Keratinocyte (primary cell): ENCODE results near the gene NCKAP5. TPM values are rescaled to one million over a fixed set of nuclear protein-coding genes. Genes with fewer than 3 reads are reported as not detected.

Experiments
- DNase-seq: peaks from one replicate; pipeline ENCODE4 v3.0.0-alpha.2; 2011; ENCODE audit warnings: low read depth, missing footprints, low spot score
- FAIRE-seq: peaks from 2 replicates; lab custom pipeline; 2011; peaks lifted over from hg19 to GRCh38; lab: Jason Lieb, UNC
- H2AFZ ChIP-seq: 2 replicates; pipeline ENCODE4 v1.6.0; 2012; ENCODE audit warnings: low read length, control low read depth, inconsistent platforms; ENCODE audit not compliant: control insufficient read depth
- H3K27ac ChIP-seq: 2 replicates; pipeline ENCODE4 v1.5.1; 2011; ENCODE audit warnings: low read length; ENCODE audit not compliant: control insufficient read depth, insufficient read depth
- H3K27me3 ChIP-seq: 3 replicates; pipeline ENCODE4 v1.6.0; 2011; ENCODE audit warnings: low read length; ENCODE audit not compliant: control insufficient read depth, insufficient read depth; ENCODE audit errors: extremely low read depth
- H3K36me3 ChIP-seq, 2 experiments: 2 replicates in 1 of 2; 3 replicates in 1 of 2; pipeline ENCODE4 v1.5.1; 2011; ENCODE audit warnings: low read length in 2 of 2, mild to moderate bottlenecking in 1 of 2; ENCODE audit not compliant: control insufficient read depth in 2 of 2, insufficient read depth in 2 of 2; ENCODE audit errors: extremely low read depth in 1 of 2
- H3K4me1 ChIP-seq: 3 replicates; pipeline ENCODE4 v1.5.1; 2011; ENCODE audit warnings: low read length; ENCODE audit not compliant: control insufficient read depth, insufficient read depth; ENCODE audit errors: extremely low read depth
- H3K4me2 ChIP-seq: 3 replicates; pipeline ENCODE4 v1.6.0; 2011; ENCODE audit warnings: low read depth, low read length; ENCODE audit not compliant: control insufficient read depth, insufficient read depth; ENCODE audit errors: extremely low read depth
- H3K4me3 ChIP-seq, 3 experiments: fragments of 200-600 bp in 1 of 3; sonication (generic) in 1 of 3; 2 replicates in 2 of 3; 3 replicates in 1 of 3; pipeline ENCODE4 v1.5.1; 2011 to 2016; ENCODE audit warnings: low read length in 3 of 3, mild to moderate bottlenecking in 3 of 3, control low read depth in 2 of 3, inconsistent platforms in 1 of 3, low read depth in 1 of 3, mixed read lengths in 1 of 3, mixed run types in 1 of 3, moderate library complexity in 1 of 3; ENCODE audit not compliant: control insufficient read depth in 2 of 3, insufficient read depth in 2 of 3; ENCODE audit errors: extremely low read depth in 1 of 3
- H3K79me2 ChIP-seq: 2 replicates; pipeline ENCODE4 v1.6.0; 2012; ENCODE audit warnings: low read length; ENCODE audit not compliant: control insufficient read depth, insufficient read depth
- H3K9ac ChIP-seq: 3 replicates; pipeline ENCODE4 v1.6.0; 2011; ENCODE audit warnings: low read length; ENCODE audit not compliant: control insufficient read depth, insufficient read depth; ENCODE audit errors: extremely low read depth
- H3K9me1 ChIP-seq: 3 replicates; pipeline ENCODE4 v1.6.0; 2011; ENCODE audit warnings: low read length; ENCODE audit not compliant: control insufficient read depth, insufficient read depth; ENCODE audit errors: extremely low read depth
- H3K9me3 ChIP-seq: 2 replicates; pipeline ENCODE4 v1.5.1; 2012; ENCODE audit warnings: low read depth, low read length; ENCODE audit not compliant: control insufficient read depth
- H4K20me1 ChIP-seq: 3 replicates; pipeline ENCODE4 v1.6.0; 2011; ENCODE audit warnings: low read length; ENCODE audit not compliant: control insufficient read depth, insufficient read depth; ENCODE audit errors: extremely low read depth
- CTCF ChIP-seq, 3 experiments: IDR thresholded peaks in 1 of 3; conservative IDR thresholded peaks in 1 of 3; optimal IDR thresholded peaks in 1 of 3; 2 replicates in 2 of 3; 3 replicates in 1 of 3; pipeline versions ENCODE3 to v1.5.1; 2011; ENCODE audit warnings: low read length in 3 of 3, mild to moderate bottlenecking in 3 of 3, moderate library complexity in 2 of 3, control low read depth in 1 of 3, inconsistent platforms in 1 of 3; ENCODE audit not compliant: insufficient read depth in 2 of 3; ENCODE audit errors: extremely low read depth in 1 of 3
- EZH2 ChIP-seq: IDR thresholded peaks from one replicate; pipeline ENCODE4 v1.6.1; 2012; ENCODE audit warnings: inconsistent platforms, mild to moderate bottlenecking, low read length, moderate library complexity
- dilution Hi-C: fragments of 300-500 bp; cut with MboI; formaldehyde crosslinking; loops from one replicate; pipeline ENCODE4 v1.7.0; 2020; ENCODE audit warnings: low sequenced_read_pairs; ENCODE audit not compliant: extremely low pct_ligation_motif_present
- polyA plus RNA-seq, 5 experiments: library from polyadenylated mRNA; depleted of rRNA in 3 of 5; stranded (reverse) in 3 of 5; stranded (forward) in 1 of 5; unstranded in 1 of 5; fragments of >200 nt; gene quantifications; 1 replicate in 1 of 5; 2 replicates in 3 of 5; 3 replicates in 1 of 5; pipeline versions ENCODE4 v1.2.1 to v1.2.3, GENCODE V29; 2011 to 2012; ENCODE audit warnings: missing spikeins in 2 of 5, low read depth in 1 of 5, low replicate concordance in 1 of 5

The NCKAP5 gene
- polyA plus RNA-seq, 1 donor (not counting 4 experiments of a cell fraction or from before 2014, with no cell fraction given) = 3.6 TPM

- no peaks in the 10 kb centered on the region for H3K27me3 ChIP-seq
- H3K79me2 ChIP-seq = no peaks in the 10 kb centered on the region
- no peak overlapping the region for H3K4me2 ChIP-seq
- H2AFZ ChIP-seq = no peak overlapping the region
- FAIRE-seq (peak; percentile 29), DNase-seq (no peak)
- H3K4me3 ChIP-seq = no peak overlapping the region
- H3K4me1 ChIP-seq = no peaks in the 10 kb centered on the region
- no peaks in the 10 kb centered on the region for H3K9me1 ChIP-seq
- H3K27ac ChIP-seq = no peak overlapping the region
- H3K36me3 ChIP-seq = no peaks in the 10 kb centered on the region
- dilution Hi-C loops = no loop called here
- TF ChIP-seq CTCF (optimal IDR thresholded peaks at IDR 0.05 in 1 of 3, IDR thresholded peaks at IDR 0.05 in 1 of 3, conservative IDR thresholded peaks at IDR 0.05 in 1 of 3; ENCODE audit: extremely low read depth in 1 of 3, insufficient read depth in 2 of 3, low read length in 3 of 3) (no peak), EZH2 (no peak)
- H4K20me1 ChIP-seq = no peaks in the 10 kb centered on the region
- H3K9ac ChIP-seq = no peak overlapping the region
- no peaks in the 10 kb centered on the region for H3K9me3 ChIP-seq
Observed at GRCh38 chr2:132941296-132942020, 626.8 kb downstream of the NCKAP5 start.

GRCh38 chr2:132937629-132938028, 630.6 kb downstream of the NCKAP5 start:
- no peak overlapping the region for H3K9ac ChIP-seq
- no peak overlapping the region for H3K4me3 ChIP-seq
- no peak overlapping the region for H3K27ac ChIP-seq
- H3K27me3 ChIP-seq = no peaks in the 10 kb centered on the region
- dilution Hi-C loops = no loop called here
- no peak for TF ChIP-seq CTCF (optimal IDR thresholded peaks at IDR 0.05 in 1 of 3, IDR thresholded peaks at IDR 0.05 in 1 of 3, conservative IDR thresholded peaks at IDR 0.05 in 1 of 3; ENCODE audit: extremely low read depth in 1 of 3, insufficient read depth in 2 of 3, low read length in 3 of 3)
- no peak for TF ChIP-seq EZH2
- DNase-seq (no peak), FAIRE-seq (no peak)
- H3K9me3 ChIP-seq = no peaks in the 10 kb centered on the region
- no peaks in the 10 kb centered on the region for H3K79me2 ChIP-seq
- no peaks in the 10 kb centered on the region for H3K9me1 ChIP-seq
- no peaks in the 10 kb centered on the region for H3K36me3 ChIP-seq
- no peaks in the 10 kb centered on the region for H3K4me1 ChIP-seq
- H2AFZ ChIP-seq = no peak overlapping the region
- no peaks in the 10 kb centered on the region for H4K20me1 ChIP-seq
- no peak overlapping the region for H3K4me2 ChIP-seq
